Measurements from ENCODE around the gene SUGP2.

The SUGP2 gene

GRCh38 chr19:19064098-19064722 is 30.9 kb upstream of the SUGP2 start:
- H2AK5ac ChIP-seq (ENCODE audit: low read length), result no peak overlapping the region
- H3K14ac ChIP-seq (ENCODE audit: low read length), result no peak overlapping the region
- H2BK5ac ChIP-seq (ENCODE audit: low read depth, low read length, poor library complexity), result no peak overlapping the region
- peak overlapping the region; percentile 8 for H4K8ac ChIP-seq (ENCODE audit: low read depth, low read length)
- peak overlapping the region; percentile 23 for H2AFZ ChIP-seq (ENCODE audit: insufficient read depth, low read length, poor library complexity)
- no CpG with 5 or more reads among the region's 29 CpGs for WGBS (ENCODE audit: extremely low coverage, insufficient coverage, insufficient read length)
- peaks cover 3% of the 10 kb centered on the region for H3K79me1 ChIP-seq (ENCODE audit: low read length)
- H3K27ac ChIP-seq (ENCODE audit: low read depth, low read length), result peak overlapping the region; percentile 7
- H3K79me2 ChIP-seq (ENCODE audit: control insufficient read depth, insufficient read depth, low read length, poor library complexity), result no peaks in the 10 kb centered on the region
- peaks cover 9 to 20% of the 10 kb centered on the region in 2 experiments for H3K4me1 ChIP-seq (ENCODE audit: control insufficient read depth in 1 of 2, insufficient read depth in 2 of 2, low read length in 2 of 2)
- peaks cover 4 to 6% of the 10 kb centered on the region in 2 experiments for H3K36me3 ChIP-seq (ENCODE audit: control insufficient read depth in 1 of 2, insufficient read depth in 2 of 2, low read length in 2 of 2)
- no peak overlapping the region for H4K12ac ChIP-seq (ENCODE audit: low read depth, low read length)
- peak overlapping the region; percentile 4 for H3K9ac ChIP-seq (ENCODE audit: low read length)
- no peak overlapping the region for H2BK120ac ChIP-seq (ENCODE audit: insufficient read depth, low read length, poor library complexity)
- H3K9me3 ChIP-seq (ENCODE audit: insufficient read depth, low read depth, low read length), result peaks cover 3% of the 10 kb centered on the region
- H2BK12ac ChIP-seq (ENCODE audit: low read length), result no peak overlapping the region
- H3K23ac ChIP-seq (ENCODE audit: low read length), result no peak overlapping the region
- H3K18ac ChIP-seq (ENCODE audit: low read length), result no peak overlapping the region
- H4K91ac ChIP-seq (ENCODE audit: low read depth, low read length), result peak overlapping the region; percentile 2
- H3K4ac ChIP-seq (ENCODE audit: low read depth, low read length), result no peak overlapping the region
- H3K4me3 ChIP-seq (ENCODE audit: low read depth, low read length), result peak overlapping the region; percentile 78
- H3K4me2 ChIP-seq (ENCODE audit: low read length), result peak overlapping the region; percentile 95
- DNase-seq, result peak in 1 of 2 donors; percentile 23
- no peaks in the 10 kb centered on the region for H3K27me3 ChIP-seq (ENCODE audit: insufficient read depth, low read length)

GRCh38 chr19:19063183-19064097 is 30.1 kb upstream of the SUGP2 start, which contains the start of gene SLC25A42:
SLC25A42 (plus strand) TSS chr19:19063994; CDS start chr19:19096125, 32,131 bp downstream.
- Histone ChIP-seq H3K4ac (ENCODE audit: low read depth, low read length) (no peak within 1 kb of the TSS), H3K4me3 (ENCODE audit: low read depth, low read length) (peak within 1 kb of the TSS; percentile 78), H3K23ac (ENCODE audit: low read length) (no peak within 1 kb of the TSS), H4K8ac (ENCODE audit: low read depth, low read length) (peak within 1 kb of the TSS; percentile 71), H2AFZ (ENCODE audit: insufficient read depth, low read length, poor library complexity) (peak within 1 kb of the TSS; percentile 23), H3K27me3 (ENCODE audit: insufficient read depth, low read length) (no peaks in the 10 kb centered on the region), H2AK5ac (ENCODE audit: low read length) (no peak within 1 kb of the TSS), H4K12ac (ENCODE audit: low read depth, low read length) (peak within 1 kb of the TSS; percentile 4), H3K79me2 (ENCODE audit: control insufficient read depth, insufficient read depth, low read length, poor library complexity) (no peaks in the 10 kb centered on the region), H3K18ac (ENCODE audit: low read length) (no peak within 1 kb of the TSS), H3K4me1 (ENCODE audit: control insufficient read depth in 1 of 2, insufficient read depth in 2 of 2, low read length in 2 of 2) (peaks cover 9 to 20% of the 10 kb centered on the region in 2 experiments), H2BK120ac (ENCODE audit: insufficient read depth, low read length, poor library complexity) (no peak within 1 kb of the TSS), H2BK12ac (ENCODE audit: low read length) (no peak within 1 kb of the TSS), H3K79me1 (ENCODE audit: low read length) (peaks cover 3% of the 10 kb centered on the region), H3K9ac (ENCODE audit: low read length) (peak within 1 kb of the TSS; percentile 4), H3K27ac (ENCODE audit: low read depth, low read length) (peak within 1 kb of the TSS; percentile 7), H3K14ac (ENCODE audit: low read length) (peak within 1 kb of the TSS; percentile 24), H3K9me3 (ENCODE audit: insufficient read depth, low read depth, low read length) (peaks cover 3% of the 10 kb centered on the region), H4K91ac (ENCODE audit: low read depth, low read length) (peak within 1 kb of the TSS; percentile 2), H3K36me3 (ENCODE audit: control insufficient read depth in 1 of 2, insufficient read depth in 2 of 2, low read length in 2 of 2) (peaks cover 4 to 10% of the 10 kb centered on the region in 2 experiments), H2BK5ac (ENCODE audit: low read depth, low read length, poor library complexity) (no peak within 1 kb of the TSS), H3K4me2 (ENCODE audit: low read length) (peak within 1 kb of the TSS; percentile 95)
- no CpG with 5 or more reads among the region's 77 CpGs for WGBS (ENCODE audit: extremely low coverage, insufficient coverage, insufficient read length)
- peak; percentile 99 to 100 for DNase-seq

GRCh38 chr19:19062454-19063182 is 29.3 kb upstream of the SUGP2 start:
- Histone ChIP-seq H2BK5ac (ENCODE audit: low read depth, low read length, poor library complexity) (no peak overlapping the region), H3K27me3 (ENCODE audit: insufficient read depth, low read length) (no peaks in the 10 kb centered on the region), H3K9ac (ENCODE audit: low read length) (no peak overlapping the region), H2BK120ac (ENCODE audit: insufficient read depth, low read length, poor library complexity) (no peak overlapping the region), H3K79me1 (ENCODE audit: low read length) (peaks cover 3% of the 10 kb centered on the region), H4K8ac (ENCODE audit: low read depth, low read length) (peak overlapping the region; percentile 71), H3K79me2 (ENCODE audit: control insufficient read depth, insufficient read depth, low read length, poor library complexity) (no peaks in the 10 kb centered on the region), H4K91ac (ENCODE audit: low read depth, low read length) (peak overlapping the region; percentile 1), H2AK5ac (ENCODE audit: low read length) (no peak overlapping the region), H2BK12ac (ENCODE audit: low read length) (no peak overlapping the region), H2AFZ (ENCODE audit: insufficient read depth, low read length, poor library complexity) (no peak overlapping the region), H3K36me3 (ENCODE audit: control insufficient read depth in 1 of 2, insufficient read depth in 2 of 2, low read length in 2 of 2) (peaks cover 12 to 17% of the 10 kb centered on the region in 2 experiments), H3K14ac (ENCODE audit: low read length) (no peak overlapping the region), H3K4ac (ENCODE audit: low read depth, low read length) (no peak overlapping the region), H3K4me2 (ENCODE audit: low read length) (peak overlapping the region; percentile 95), H3K23ac (ENCODE audit: low read length) (no peak overlapping the region), H4K12ac (ENCODE audit: low read depth, low read length) (peak overlapping the region; percentile 4), H3K9me3 (ENCODE audit: insufficient read depth, low read depth, low read length) (peaks cover 3% of the 10 kb centered on the region), H3K18ac (ENCODE audit: low read length) (no peak overlapping the region), H3K4me1 (ENCODE audit: control insufficient read depth in 1 of 2, insufficient read depth in 2 of 2, low read length in 2 of 2) (peaks cover 9 to 20% of the 10 kb centered on the region in 2 experiments), H3K27ac (ENCODE audit: low read depth, low read length) (no peak overlapping the region), H3K4me3 (ENCODE audit: low read depth, low read length) (no peak overlapping the region)
- no CpG with 5 or more reads among the region's 4 CpGs for WGBS (ENCODE audit: extremely low coverage, insufficient coverage, insufficient read length)
- DNase-seq, result peak; percentile 26 to 54

GRCh38 chr19:19061506-19061905 is 28.2 kb upstream of the SUGP2 start:
- DNase-seq, result no peak
- H3K14ac ChIP-seq (ENCODE audit: low read length), result no peak overlapping the region
- H3K23ac ChIP-seq (ENCODE audit: low read length), result no peak overlapping the region
- no peak overlapping the region for H2BK5ac ChIP-seq (ENCODE audit: low read depth, low read length, poor library complexity)
- no peak overlapping the region for H3K27ac ChIP-seq (ENCODE audit: low read depth, low read length)
- no peaks in the 10 kb centered on the region for H3K79me2 ChIP-seq (ENCODE audit: control insufficient read depth, insufficient read depth, low read length, poor library complexity)
- no peak overlapping the region for H3K9ac ChIP-seq (ENCODE audit: low read length)
- no peak overlapping the region for H3K4ac ChIP-seq (ENCODE audit: low read depth, low read length)
- no peak overlapping the region for H3K4me3 ChIP-seq (ENCODE audit: low read depth, low read length)
- H2AFZ ChIP-seq (ENCODE audit: insufficient read depth, low read length, poor library complexity), result no peak overlapping the region
- H3K36me3 ChIP-seq (ENCODE audit: control insufficient read depth in 1 of 2, insufficient read depth in 2 of 2, low read length in 2 of 2), result peaks cover 22 to 29% of the 10 kb centered on the region in 2 experiments
- no peak overlapping the region for H2BK12ac ChIP-seq (ENCODE audit: low read length)
- no peak overlapping the region for H4K8ac ChIP-seq (ENCODE audit: low read depth, low read length)
- peak overlapping the region; percentile 16 for H4K91ac ChIP-seq (ENCODE audit: low read depth, low read length)
- H3K4me1 ChIP-seq (ENCODE audit: control insufficient read depth in 1 of 2, insufficient read depth in 2 of 2, low read length in 2 of 2), result peaks cover 9 to 20% of the 10 kb centered on the region in 2 experiments
- no peak overlapping the region for H2AK5ac ChIP-seq (ENCODE audit: low read length)
- no CpG with 5 or more reads among the region's 8 CpGs for WGBS (ENCODE audit: extremely low coverage, insufficient coverage, insufficient read length)
- H3K79me1 ChIP-seq (ENCODE audit: low read length), result peaks cover 3% of the 10 kb centered on the region
- no peak overlapping the region for H3K4me2 ChIP-seq (ENCODE audit: low read length)
- no peak overlapping the region for H4K12ac ChIP-seq (ENCODE audit: low read depth, low read length)
- no peaks in the 10 kb centered on the region for H3K27me3 ChIP-seq (ENCODE audit: insufficient read depth, low read length)
- H2BK120ac ChIP-seq (ENCODE audit: insufficient read depth, low read length, poor library complexity), result no peak overlapping the region
- H3K9me3 ChIP-seq (ENCODE audit: insufficient read depth, low read depth, low read length), result peaks cover 3% of the 10 kb centered on the region
- H3K18ac ChIP-seq (ENCODE audit: low read length), result no peak overlapping the region

All from trophoblast cell (in vitro differentiated cells and primary cell).